GM18907 (cell line): ENCODE data around the gene OGFOD1.
"Not testable (repeated sequence)": the region's sequence is repeated elsewhere in the genome, so short reads cannot be mapped to it uniquely, and the experiment has no call there.

Experiments
- ATAC-seq: cut with Tn5 transposase; IDR thresholded peaks from one replicate; pipeline ENCODE4 v1.9.1; 2021; ENCODE audit warnings: mild to moderate bottlenecking, moderate library complexity; ENCODE audit not compliant: unreplicated experiment

OGFOD1 gene

DNA sequence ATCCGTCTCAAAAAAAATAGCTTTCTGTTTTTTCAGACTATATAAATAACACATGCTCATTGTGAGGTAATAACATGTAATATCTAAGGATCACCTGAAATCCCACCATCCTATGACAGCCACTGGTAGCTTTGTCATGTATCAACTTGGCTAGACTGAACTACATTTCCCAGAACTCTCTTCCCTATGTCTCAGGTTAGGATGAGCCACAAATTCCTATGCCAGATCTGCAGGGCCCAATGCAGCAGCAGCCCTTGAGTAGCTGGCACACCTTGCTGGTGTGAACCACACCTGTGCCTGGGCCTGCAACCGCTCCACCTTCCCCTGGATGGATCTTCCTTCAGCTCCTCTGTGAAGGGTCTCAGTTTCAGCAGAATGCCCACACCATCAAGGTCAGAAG is 28.1 kb downstream of the OGFOD1 start:
- ATAC-seq: no peak

DNA sequence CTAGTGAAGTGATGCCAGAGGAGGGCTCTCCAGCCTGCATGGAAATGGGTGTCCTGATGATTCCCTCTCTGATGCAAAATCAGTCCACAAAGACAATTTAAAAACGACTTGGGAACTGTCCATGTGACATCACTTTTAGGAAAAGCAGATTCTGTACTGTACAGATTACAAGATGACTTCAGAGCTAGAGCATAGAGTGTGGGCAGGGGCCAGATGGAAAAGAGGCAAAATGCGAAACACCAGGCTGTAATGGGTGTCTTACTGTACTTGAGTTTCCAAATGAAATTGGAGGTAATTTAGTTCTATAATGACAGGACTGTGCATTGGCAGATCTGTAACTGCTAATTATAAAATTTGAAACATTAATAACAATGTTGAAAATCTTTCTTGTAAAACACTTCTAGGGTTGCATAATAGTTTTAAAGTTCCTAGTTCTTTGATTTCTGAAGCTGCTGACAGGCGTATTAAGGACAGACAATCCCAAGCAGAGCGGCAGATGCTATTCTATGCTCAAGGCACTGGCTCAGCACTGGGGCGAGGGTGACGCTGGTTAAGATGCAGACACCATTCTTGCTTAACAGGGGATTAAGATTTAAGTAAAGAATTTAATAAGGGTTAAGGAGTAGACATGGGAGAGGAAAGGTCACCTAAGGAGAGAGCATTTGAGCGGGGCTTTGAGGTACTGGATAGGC is 29.6 kb downstream of the OGFOD1 start:
- no peak for ATAC-seq

DNA sequence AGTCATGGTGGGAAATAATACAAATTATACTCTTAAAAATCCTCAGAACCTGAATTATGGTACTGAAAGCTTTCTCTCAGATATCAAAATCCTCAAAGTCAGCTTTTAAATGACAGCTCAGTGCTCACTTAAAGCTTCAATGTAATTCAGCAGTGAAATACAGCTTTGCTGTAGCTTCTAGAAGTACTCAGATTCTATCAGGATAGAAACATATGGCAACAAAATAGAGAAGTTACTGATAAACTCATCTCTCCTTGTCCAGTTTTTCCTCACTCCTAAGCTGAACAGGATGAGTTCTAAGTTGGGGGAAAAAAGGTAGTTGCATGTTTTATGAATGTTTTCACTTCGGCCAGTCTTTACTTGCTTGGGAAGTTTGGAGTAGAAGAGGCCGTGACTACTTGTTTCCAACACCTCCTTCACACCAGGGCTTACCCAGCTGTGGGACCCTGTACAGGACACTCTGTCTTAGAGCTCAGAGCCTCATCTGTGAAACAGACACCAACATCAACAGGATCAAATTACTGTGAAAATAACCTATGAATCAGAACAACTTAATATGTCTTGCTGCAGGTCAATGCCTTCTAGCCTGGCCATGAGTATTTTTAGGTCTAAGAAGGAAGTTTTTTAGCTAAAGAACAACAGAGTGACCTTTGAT is 30.2 kb downstream of the OGFOD1 start:
- ATAC-seq: no peak

DNA sequence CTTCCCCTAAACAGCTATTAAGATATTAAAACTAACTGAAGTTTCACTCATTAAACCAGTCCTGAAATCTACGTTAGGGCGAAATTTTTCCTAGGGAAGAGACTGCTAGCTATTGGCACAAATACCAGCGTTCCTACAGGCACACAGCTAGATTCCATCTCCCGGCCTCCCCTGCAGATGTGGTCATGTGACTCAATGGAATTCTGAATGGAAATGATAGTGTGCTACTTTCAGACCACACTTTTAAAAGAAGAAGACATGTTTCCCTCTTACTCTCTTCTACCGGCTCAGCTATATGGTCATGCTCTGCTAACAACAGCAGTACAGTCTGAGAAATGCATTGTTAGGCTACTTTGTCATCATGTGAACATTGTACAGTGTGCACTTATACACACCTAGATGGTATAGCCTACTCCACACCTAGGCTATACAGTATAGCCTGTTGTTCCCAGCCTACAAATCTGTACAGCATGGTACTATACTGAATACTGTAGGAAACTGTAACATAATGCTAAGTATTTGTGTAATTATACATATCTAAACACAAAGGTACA is 31.4 kb downstream of the OGFOD1 start:
- ATAC-seq: no peak

DNA sequence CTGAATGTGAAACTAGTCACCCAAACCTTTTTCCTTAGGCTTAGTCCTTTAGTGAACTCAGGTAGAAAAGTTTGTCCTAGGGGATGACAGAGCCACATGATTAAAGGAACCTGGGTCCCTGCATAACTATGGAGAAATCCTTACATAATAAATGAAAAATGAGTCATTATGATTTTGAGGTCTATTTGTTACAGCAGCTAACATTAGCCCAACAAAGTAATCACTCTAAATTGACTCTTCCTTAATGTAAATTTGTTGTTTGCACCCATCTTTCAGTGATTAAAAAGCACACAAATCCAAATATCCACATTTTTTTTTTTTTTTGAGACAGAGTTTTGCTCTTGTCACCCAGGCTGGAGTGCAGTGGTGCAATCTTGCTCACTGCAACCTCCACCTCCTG is 32.0 kb downstream of the OGFOD1 start:
- ATAC-seq: no peak

DNA sequence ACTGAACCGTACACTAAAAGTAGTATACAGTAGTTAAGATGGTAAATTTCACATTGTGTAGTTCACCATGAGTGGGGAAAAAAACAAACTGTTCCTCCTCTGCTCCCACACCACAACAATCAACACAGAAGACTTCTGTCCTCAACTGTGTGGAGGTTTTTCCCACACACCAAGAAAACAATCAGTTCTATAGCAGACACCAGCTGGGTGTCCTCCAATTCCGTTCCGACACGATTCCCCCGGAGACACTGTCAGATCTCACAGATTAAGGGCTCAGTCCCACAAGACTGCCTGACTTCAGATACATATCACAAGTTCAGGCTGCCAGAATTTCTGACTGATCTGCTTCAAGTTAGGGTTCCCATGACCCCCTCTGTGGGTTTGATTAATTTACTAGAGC is 36.7 kb downstream of the OGFOD1 start:
- ATAC-seq: no peak

DNA sequence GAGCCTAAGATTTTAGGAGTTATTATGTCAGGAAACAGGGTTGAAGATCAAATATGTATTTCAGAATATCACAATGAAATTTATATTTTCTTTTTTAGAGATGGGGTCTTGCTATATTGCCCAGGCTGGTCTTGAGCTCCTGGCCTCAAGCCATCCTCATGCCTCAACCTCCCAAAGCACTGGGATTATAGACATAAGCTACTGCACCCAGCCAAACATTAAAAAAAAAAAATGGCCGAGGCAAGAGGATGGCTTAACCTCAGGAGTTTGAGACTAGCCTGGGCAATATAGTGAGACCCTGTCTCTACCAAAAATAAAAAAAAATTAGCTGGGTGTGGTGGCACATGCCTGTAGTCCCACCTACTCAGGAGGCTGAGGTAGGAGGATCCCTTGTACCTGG is 37.5 kb downstream of the OGFOD1 start:
- ATAC-seq: not testable (repeated sequence)

DNA sequence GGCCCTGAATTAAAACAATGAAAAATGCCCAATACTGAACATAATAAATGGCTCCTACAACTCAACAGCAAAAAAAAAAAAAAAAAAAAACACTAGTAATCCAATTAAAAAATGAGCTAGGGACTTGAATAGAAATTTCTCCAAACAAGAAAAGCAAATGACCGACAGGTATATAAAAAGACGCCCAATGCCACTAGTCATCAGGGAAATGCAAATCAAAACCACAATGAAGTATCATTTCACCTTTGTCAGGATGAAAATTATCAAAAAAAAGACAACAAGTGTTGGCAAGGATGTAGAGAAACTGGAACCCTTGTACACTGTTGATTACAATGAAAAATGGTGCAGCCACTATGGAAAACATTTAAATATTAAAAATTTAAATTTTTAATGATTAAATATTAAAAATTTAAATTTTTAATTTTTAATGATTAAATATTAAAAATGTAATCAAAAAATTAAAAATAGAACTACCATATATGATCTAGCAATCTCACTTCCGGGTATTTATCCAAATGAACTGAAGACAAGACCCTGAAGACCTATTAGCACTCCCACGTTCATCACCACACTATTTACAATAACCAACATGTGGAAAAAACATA is 40.4 kb downstream of the OGFOD1 start:
- no peak for ATAC-seq

DNA sequence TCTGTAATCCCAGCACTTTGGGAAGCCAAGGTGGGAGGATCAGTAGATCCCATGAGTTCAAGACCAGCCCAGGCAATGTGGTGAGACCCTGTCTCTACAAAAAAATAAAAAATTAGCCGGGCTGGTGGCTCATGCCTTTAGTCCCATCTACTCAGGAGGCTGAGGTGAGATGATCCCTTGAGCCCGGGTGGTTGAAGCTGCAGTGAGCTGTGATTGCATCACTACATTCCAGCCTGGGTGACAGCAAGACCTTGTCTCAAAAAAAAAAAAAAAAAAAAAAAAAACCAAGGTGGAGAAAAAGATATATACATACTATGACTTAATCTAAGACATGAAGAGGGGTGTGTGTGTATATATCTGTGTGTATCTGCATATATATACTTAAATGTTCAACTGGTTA is 41.8 kb downstream of the OGFOD1 start:
- no peak for ATAC-seq

DNA sequence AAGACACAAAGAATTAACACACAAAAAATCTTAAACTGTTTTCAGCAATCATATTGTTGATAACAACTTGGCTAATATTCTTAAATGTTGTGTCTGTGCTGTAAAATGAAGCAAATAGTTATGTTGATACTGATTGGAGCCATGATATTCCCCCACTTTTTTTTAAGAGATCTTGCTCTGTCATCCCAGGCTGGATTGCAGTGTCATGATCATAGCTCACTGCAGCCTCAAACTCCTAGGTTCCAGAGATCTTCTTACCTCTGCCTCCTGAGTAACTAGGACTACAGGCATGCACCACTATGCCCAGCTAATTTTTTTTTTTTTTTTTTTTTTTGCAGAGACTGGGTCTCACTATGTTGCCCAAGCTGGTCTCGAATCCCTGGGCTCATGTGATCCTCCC is 42.5 kb downstream of the OGFOD1 start:
- ATAC-seq: no peak

DNA sequence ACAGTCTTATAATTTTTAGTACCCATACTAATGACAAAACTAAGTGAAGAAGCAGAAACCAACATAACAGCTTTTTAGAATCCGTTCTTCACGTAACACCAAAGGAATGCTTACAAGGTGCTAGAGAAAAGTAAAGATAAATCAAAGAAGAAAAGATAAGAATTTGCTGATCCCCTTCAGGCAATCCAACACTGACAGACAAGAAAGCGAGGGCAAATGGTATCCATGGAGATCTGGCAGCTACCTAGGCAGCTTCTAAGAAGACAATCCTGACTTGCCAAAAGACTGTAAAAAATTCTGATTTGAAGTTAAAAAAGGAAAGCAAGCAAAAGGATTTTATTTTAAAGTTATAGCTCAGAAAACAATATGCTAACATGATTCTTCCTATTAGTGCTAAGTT is 53.8 kb downstream of the OGFOD1 start:
- no peak for ATAC-seq

DNA sequence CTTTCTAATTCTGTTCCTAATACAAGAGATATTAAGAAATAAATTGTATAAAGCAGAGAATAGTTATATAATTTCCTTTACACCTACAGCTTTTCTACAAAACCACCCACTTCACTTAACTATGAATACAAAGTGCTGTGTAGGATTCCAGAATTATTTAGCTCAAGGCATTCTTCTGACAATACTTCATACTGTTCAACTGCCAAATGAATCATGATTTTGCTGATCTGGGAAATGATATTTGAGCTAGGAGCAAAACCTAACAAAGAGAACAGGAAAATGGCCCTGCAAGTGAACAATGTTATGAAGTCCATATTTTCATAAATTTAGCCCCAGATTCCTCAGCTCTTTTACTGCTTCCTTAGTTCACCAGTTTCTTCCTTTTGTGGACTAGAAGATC is 55.6 kb downstream of the OGFOD1 start:
- ATAC-seq: no peak

DNA sequence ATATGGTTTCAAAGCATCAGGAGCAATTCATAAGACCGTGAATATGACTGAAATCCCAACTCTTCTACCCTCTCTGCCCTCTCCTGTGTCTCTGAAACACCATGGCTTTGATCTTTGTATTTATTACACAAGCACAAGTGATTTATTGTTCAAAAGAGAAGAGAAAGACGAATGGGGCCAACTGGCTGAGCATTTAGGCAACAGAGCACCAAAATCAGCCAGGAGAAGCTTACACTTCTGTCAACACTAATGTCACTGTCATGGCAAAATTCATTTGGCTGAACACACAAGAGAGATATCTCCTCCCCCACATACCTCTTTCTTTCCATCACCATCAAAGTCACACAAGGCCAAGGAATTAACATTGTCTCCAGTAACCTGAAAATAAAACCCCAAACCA is 59.2 kb downstream of the OGFOD1 start:
- ATAC-seq: no peak

DNA sequence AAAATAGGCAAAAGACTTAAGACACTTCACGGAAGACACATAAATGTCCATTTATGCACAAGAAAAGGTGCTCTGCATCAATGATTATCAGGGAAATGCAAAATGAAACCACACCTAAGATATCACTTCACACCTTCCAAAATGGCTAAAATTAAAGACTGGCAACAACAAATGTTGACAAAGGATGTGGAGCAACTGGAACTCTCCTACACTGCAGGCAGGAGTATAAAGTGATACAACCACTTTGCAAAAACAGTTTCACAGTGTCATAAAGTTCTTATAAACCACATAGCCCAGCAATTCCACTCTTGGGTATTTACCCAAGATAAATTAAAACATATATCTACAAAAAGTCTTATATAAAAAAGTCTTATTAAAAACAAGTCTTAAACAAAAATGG is 60.7 kb downstream of the OGFOD1 start:
- ATAC-seq: no peak

DNA sequence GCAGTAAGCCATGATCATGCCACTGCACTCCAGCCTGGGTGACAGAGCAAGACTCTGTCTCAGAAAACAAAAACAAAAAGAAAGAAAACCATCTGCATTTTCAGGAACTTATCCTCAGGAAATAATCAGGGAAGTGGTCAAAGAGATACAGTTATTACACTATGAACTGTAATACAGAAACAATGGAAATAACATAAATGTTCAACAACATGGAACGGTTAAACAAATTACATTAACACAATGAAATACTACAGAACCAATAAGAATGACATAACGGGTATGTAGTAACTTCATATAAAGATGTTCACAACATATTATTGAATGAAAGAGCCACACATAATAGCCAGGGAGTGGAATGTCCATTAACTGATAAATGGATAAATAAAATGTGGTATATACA is 61.7 kb downstream of the OGFOD1 start:
- ATAC-seq: no peak

DNA sequence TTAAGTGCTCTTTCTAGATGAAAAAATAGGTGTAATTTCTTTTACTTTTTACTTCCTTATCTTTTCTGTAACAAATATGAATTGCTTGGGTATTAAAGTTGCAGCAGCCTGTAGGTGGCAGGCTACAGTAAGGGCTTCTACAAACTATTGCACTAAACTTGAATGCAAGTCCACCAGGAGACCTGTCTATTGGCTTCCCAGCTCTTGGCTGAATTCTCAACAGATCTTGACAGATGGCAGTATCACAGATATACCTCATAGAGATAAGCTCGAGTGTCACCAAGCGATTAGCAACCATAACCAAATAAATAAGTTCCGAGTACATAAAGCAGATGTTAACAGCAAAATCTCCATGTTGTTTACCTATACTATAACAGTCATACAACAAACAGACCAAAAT is 62.6 kb downstream of the OGFOD1 start:
- ATAC-seq: no peak

DNA sequence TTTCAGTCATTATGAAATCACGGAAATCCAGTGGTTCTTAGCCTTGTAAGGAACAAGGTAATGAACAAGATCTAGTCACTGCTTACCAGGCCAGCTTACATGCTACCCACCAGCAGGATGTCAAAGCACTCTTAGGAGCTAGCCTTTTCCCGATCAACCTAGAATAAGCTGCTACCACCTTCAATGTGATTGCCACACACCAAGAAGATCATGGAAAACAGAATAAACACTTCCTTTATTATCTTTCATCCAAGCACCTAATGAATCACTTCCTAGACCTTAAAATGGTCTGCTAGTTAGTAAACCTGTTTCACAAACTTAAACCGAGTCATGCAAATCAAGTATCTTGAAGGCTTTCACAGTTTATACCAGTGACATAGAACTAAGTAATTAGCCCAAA is 63.5 kb downstream of the OGFOD1 start:
- ATAC-seq: no peak

DNA sequence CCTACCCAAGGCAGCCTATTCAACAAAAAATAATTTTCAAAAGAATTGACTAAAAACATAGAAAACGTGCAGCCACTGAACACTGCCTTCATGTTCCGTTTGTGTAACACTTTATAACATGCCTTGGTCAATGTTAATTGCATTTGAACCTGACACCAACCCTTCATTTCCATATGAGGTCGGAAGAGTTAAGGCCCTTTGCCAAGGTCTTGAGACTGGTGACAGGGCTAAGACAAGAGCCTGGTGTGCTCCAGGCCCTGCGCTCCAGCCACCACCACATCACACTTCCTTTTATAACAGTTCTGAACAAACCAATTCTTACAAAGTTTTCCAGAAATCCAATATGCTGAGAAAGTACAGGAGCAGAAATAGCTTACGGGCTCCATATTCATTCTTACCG is 64.3 kb downstream of the OGFOD1 start:
- no peak for ATAC-seq

DNA sequence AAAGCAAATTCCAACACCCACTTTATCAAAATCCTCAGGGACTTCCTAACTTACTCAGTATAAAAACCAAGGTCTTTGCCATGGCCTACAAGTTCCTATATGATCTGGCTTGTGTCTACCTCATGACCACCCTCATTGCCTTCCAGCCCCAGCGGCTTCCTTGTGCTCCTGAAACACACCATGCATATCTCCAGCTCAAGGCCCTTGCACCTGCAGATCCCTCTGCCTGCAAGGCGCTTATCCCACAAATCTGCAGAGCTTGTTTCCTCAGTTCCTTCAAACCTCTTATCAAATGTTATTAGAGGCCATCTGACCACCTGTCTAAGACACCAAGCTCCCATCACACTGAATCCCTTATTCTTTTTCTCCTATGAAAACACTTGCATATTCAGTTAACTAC is 65.9 kb downstream of the OGFOD1 start:
- no peak for ATAC-seq

DNA sequence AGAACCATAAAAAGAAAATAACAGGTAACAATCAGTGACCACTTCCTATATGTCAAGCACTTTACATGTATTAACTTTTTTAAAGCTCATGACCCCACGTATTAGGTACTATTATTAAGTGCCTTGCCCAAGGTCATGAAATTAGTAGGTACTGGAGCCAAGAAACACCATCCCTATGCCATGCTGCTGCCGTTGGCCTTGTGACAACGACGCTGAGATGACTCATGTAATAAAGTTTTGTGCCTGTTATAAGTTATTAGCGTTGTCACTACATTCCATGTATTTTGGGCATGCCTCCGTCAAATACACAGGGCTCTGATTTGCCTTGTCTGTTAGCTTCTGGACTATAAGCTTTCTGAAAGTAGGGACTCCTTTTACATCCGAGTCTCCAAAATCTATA is 67.1 kb downstream of the OGFOD1 start:
- no peak for ATAC-seq

DNA sequence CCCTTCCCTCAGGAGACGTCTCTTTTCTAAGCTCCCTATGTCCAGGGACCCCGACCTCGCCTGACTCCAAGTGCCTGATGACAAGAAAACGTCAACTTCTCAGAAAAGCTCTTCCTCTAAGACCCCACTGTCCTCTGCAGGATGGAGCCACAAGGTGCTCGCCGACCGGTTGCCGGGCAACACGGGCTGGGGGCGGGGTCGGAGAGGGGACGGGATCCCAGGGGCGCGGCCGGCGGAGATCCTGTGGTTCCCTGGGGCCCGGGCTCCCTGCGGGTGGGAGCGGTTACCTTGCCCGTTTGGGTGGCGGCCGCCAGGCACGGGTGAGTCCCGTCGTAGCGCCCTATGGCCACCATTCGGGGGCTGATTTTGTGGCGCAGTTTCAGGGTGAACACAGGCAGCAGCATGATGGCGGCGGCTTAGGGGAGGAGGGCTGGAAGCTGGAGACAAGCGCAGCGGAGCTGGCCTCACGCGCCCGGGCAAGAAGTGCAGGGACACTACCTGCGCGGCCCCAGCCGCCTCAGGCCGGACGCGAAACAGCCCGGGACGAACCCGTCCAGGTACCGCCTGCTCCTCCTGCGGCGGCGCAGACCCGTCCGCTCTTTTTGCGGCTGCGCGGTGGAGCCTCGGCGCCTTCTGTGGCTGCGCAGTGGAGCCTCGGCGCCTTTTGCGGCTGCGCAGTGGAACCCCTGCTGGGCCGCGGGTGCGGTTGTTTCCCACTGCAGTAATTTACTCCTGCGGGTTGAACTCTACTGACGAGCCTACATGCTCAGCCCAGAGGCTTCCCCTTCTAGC is 68.3 kb downstream of the OGFOD1 start, which contains the start of gene BBS2:
TSS of gene BBS2 (minus strand) at position 566 of the 792 bp plus-strand sequence. CDS start at position 404, 162 bp downstream.
- ATAC-seq: peak; percentile 85
